ENCODE measurements around the gene BNIP3. TPM values are rescaled to one million over a fixed set of nuclear protein-coding genes. Genes with fewer than 3 reads are reported as not detected.

Gene BNIP3
- total RNA-seq, 1 experiment from 2014 or later, result 57.1 TPM

DNA sequence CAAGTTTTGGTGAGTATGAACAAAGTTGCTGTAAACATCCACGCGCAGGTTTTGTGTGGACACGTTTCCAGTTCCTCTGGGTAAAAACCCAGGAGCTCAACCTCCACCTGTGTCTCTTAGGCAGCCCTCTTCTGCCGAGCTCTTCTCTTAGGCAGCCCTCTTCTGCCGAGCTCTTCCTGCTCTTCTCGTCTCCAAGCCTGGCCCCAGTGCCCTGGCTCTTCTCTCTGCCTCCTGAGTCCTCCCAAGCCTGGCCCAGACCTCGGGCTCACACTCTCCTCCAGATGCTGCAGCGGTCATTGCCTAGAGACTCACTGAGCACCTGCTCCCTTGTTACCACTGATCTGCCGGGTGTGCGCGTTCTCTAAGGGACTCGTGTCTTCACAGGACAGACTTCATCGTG is 38.7 kb upstream of the BNIP3 start:
- peaks cover 14 to 19% of the 10 kb centered on the region in 2 experiments for H3K4me1 Mint-ChIP-seq
- Histone ChIP-seq H3T11ph (ENCODE audit: low read length) (no peak overlapping the region), H2BK12ac (ENCODE audit: insufficient read length, low read depth, low read length) (no peak overlapping the region), H3K23ac (ENCODE audit: insufficient read length, low read depth, low read length) (no peak overlapping the region), H3K9me3 (ENCODE audit: control insufficient read depth, low read depth, low read length) (no peaks in the 10 kb centered on the region), H3K4ac (ENCODE audit: low read depth, low read length) (no peak overlapping the region), H2BK5ac (ENCODE audit: insufficient read length, low read length) (no peak overlapping the region), H4K8ac (replicated peaks; ENCODE audit: insufficient read length, low read depth, low read length) (no peak overlapping the region), H3K23me2 (ENCODE audit: insufficient read length, low read depth, low read length, poor library complexity, severe bottlenecking) (no peaks in the 10 kb centered on the region), H3K79me2 (ENCODE audit: insufficient read depth, low read length) (no peaks in the 10 kb centered on the region), H2AK5ac (ENCODE audit: insufficient read length, low read length) (no peak overlapping the region), H2BK15ac (ENCODE audit: low read depth, low read length) (no peak overlapping the region), H3K27me3 (ENCODE audit: insufficient read depth, low read length) (no peaks in the 10 kb centered on the region), H3K4me1 (ENCODE audit: insufficient read depth, low read length) (no peaks in the 10 kb centered on the region; the same call in 1 of the 2 replicates), H3K27ac (ENCODE audit: insufficient read length, low read depth, low read length) (no peak overlapping the region), H3K79me1 (ENCODE audit: insufficient read depth, low read depth, low read length, poor library complexity, severe bottlenecking) (no peaks in the 10 kb centered on the region), H3K18ac (ENCODE audit: insufficient read length, low read depth, low read length) (no peak overlapping the region), H3K56ac (ENCODE audit: insufficient read length, low read depth, low read length) (no peak overlapping the region), H3K14ac (ENCODE audit: insufficient read depth, low read length) (no peak overlapping the region), H4K5ac (ENCODE audit: insufficient read length, low read depth, low read length) (no peak overlapping the region), H2BK120ac (ENCODE audit: low read depth, low read length, poor library complexity, severe bottlenecking) (no peak overlapping the region), H3K4me2 (ENCODE audit: insufficient read depth, insufficient read length, low read length) (no peak overlapping the region), H2AFZ (ENCODE audit: low read length) (no peak overlapping the region), H3K9ac (ENCODE audit: extremely low read depth, insufficient read length, low read length) (no peak overlapping the region), H4K91ac (ENCODE audit: insufficient read length, low read depth, low read length) (no peak overlapping the region), H2BK20ac (ENCODE audit: low read depth, low read length, poor library complexity, severe bottlenecking) (no peak overlapping the region), H4K20me1 (ENCODE audit: control insufficient read depth, insufficient read depth, insufficient read length) (no peaks in the 10 kb centered on the region)
- DNase-seq, result no peak
- H3K27ac Mint-ChIP-seq, result no peak overlapping the region
- no peak overlapping the region for H3K4me3 Mint-ChIP-seq
- peaks cover 32% of the 10 kb centered on the region for H3K27me3 Mint-ChIP-seq (ENCODE audit: low read depth)
- TF ChIP-seq, protein P1, sequence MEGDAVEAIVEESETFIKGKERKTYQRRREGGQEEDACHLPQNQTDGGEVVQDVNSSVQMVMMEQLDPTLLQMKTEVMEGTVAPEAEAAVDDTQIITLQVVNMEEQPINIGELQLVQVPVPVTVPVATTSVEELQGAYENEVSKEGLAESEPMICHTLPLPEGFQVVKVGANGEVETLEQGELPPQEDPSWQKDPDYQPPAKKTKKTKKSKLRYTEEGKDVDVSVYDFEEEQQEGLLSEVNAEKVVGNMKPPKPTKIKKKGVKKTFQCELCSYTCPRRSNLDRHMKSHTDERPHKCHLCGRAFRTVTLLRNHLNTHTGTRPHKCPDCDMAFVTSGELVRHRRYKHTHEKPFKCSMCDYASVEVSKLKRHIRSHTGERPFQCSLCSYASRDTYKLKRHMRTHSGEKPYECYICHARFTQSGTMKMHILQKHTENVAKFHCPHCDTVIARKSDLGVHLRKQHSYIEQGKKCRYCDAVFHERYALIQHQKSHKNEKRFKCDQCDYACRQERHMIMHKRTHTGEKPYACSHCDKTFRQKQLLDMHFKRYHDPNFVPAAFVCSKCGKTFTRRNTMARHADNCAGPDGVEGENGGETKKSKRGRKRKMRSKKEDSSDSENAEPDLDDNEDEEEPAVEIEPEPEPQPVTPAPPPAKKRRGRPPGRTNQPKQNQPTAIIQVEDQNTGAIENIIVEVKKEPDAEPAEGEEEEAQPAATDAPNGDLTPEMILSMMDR (conservative IDR thresholded peaks at IDR 0.05), result no peak
- H3K36me3 Mint-ChIP-seq (ENCODE audit: insufficient read depth in 1 of 3, low read depth in 3 of 3), result no peaks in the 10 kb centered on the region; a peak in 1 of 7 replicates
- no CpG with 5 or more reads among the region's 13 CpGs for WGBS (ENCODE audit: extremely low coverage, insufficient read length, low lambda C conversion rate)
- H3K9me3 Mint-ChIP-seq, result no peaks in the 10 kb centered on the region
